ENCODE measurements around the gene GRM8.

DNA sequence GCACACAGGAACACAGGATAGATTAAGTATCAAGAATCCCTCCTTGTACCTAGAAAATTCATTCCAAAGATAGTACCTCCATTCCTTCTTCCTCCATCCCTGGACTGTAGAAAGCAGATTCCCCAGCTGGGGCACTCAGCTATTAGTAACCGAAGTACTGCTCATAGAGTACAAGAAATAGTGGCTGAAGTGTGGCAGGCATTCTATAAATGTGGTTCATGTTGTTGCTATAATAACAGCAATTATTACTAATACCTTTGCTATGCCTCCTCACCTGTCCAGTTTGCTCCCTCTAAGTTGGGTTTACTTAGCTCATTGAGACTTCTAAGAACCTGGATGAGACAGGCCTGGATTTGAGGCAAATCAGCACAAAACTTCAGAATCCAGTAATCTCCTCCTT lies 453.2 kb downstream of the GRM8 start:
- TF ChIP-seq CTCF (IDR thresholded peaks at IDR 0.05; ENCODE audit: low read depth, low read length, poor library complexity, severe bottlenecking) (no peak), EZH2phosphoT487 (IDR thresholded peaks at IDR 0.05; ENCODE audit: borderline replicate concordance, low read length) (no peak)
